ENCODE data around the gene NAGS. TPM values are rescaled to one million over a fixed set of nuclear protein-coding genes. Genes with fewer than 3 reads are reported as not detected.

Gene NAGS
- total RNA-seq, 1 donor from 2014 or later: 48.2 TPM

DNA sequence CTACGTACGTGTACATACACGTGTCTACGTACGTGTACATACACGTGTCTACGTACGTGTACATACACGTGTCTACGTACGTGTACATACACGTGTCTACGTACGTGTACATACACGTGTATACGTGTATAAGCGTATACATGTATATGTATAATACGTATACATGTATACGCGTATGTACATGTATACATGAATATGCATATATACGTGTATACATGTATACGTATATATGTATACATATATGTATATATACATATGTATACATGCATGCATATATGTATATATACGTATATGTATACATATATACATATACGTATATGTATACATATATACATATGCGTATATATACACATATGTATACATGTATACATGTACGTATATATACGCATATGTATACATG, 28.5 kb upstream of the NAGS start:
- TF ChIP-seq, protein P1, sequence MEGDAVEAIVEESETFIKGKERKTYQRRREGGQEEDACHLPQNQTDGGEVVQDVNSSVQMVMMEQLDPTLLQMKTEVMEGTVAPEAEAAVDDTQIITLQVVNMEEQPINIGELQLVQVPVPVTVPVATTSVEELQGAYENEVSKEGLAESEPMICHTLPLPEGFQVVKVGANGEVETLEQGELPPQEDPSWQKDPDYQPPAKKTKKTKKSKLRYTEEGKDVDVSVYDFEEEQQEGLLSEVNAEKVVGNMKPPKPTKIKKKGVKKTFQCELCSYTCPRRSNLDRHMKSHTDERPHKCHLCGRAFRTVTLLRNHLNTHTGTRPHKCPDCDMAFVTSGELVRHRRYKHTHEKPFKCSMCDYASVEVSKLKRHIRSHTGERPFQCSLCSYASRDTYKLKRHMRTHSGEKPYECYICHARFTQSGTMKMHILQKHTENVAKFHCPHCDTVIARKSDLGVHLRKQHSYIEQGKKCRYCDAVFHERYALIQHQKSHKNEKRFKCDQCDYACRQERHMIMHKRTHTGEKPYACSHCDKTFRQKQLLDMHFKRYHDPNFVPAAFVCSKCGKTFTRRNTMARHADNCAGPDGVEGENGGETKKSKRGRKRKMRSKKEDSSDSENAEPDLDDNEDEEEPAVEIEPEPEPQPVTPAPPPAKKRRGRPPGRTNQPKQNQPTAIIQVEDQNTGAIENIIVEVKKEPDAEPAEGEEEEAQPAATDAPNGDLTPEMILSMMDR (IDR thresholded peaks at IDR 0.05): no peak
- H3K4me1 ChIP-seq: no peaks in the 10 kb centered on the region
- H3K4me3 ChIP-seq: no peak overlapping the region
- H3K27me3 ChIP-seq: no peaks in the 10 kb centered on the region
- no peaks in the 10 kb centered on the region for H3K36me3 ChIP-seq
- H3K9me3 ChIP-seq: no peaks in the 10 kb centered on the region
- DNase-seq (ENCODE audit: low spot score in 2 of 2): no peak
- H3K27ac ChIP-seq: no peak overlapping the region
- intact Hi-C loops (cut with DNase I): no loop called here

DNA sequence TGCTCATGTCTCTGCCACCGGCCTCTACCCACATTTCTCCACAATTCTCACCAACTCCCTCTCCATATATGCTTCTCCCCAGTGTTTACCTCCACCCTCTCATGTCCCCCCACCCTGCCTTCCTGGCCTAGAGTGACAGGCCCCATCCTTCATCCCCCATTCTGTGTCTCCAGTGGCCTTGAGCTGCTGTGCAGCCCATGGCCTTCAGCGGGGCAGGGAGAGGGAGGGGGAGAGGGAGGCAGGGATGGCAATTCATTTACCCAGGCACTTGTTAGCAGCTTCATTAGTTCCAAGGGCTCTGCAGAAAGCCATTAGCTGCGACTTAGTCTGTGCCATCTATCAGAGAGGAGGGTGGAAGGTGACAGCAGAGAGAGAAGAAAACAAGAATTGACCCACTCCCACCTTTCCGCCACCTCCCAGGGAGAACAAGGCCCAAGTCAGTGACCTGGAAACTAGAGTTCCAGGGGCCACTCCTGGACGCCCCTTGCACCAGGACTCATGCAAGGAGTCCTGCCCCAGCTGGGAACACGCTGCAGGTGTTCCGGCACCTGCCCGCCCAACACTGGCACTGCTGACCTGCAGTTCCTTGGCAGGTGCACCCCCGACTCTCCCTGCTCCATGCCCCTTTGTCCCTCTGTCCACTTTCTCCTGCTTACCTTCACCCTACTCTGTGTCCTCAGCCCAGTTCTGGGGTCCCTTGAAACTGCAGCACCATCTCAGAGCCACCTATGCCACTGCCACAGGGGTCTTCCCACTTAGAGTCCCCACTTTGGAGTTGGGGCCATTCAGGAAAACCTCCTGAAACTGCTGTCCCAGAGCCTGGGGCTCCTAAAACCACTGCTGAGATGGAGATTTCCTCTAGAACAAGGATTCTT, 27.2 kb upstream of the NAGS start:
- TF ChIP-seq, protein P1 (IDR thresholded peaks at IDR 0.05): no peak
- intact Hi-C loops (cut with DNase I): no loop called here
- Histone ChIP-seq H3K4me1 (no peaks in the 10 kb centered on the region), H3K36me3 (no peaks in the 10 kb centered on the region), H3K4me3 (no peak overlapping the region), H3K9me3 (no peaks in the 10 kb centered on the region), H3K27me3 (no peaks in the 10 kb centered on the region), H3K27ac (no peak overlapping the region)
- no peak for DNase-seq (ENCODE audit: low spot score in 2 of 2)

DNA sequence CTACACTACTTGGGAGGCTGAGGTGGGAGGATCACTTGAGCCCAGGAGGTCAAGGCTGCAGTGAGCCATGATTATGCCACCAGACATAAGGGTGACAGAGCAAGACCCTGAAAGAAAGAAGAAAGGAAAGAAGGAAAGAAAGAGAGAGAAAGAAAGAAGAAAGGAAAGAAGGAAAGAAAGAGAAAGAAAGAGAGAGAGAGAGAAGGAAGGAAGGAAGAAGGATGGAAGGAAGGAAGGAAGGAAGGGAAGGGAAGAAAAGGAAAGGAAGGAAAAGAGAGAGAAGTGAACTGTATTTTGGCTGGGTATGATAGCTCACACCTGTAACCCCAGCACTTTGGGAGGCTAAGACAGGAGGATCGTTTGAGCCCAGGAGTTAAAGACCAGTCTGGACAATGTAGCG, 26.3 kb upstream of the NAGS start:
- Histone ChIP-seq H3K4me3 (no peak overlapping the region), H3K27ac (no peak overlapping the region), H3K36me3 (no peaks in the 10 kb centered on the region), H3K27me3 (no peaks in the 10 kb centered on the region), H3K4me1 (no peaks in the 10 kb centered on the region), H3K9me3 (no peaks in the 10 kb centered on the region)
- intact Hi-C loops (cut with DNase I): no loop called here
- no peak for DNase-seq (ENCODE audit: low spot score in 2 of 2)
- TF ChIP-seq, protein P1 (IDR thresholded peaks at IDR 0.05): no peak

DNA sequence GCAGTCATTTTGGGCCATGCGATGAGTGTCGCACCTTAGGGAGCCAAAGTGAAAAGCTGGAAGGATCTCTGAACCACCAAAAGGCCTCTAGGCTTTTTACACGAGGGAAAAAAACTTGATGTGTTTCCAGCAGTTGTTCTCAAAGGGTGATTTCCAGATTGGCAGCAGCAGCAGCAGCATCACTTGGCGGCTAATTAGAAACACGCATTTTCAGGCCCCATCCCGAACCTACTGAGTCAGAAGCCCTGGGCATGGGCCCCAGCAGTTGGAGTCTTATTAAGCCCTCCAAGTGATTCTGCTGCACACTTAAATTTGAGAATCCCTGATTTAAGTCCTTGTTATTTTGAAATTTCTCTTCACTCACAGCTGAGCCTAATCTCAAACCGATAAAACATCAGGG, 25.4 kb upstream of the NAGS start:
- intact Hi-C loops (cut with DNase I): no loop called here
- no peaks in the 10 kb centered on the region for H3K36me3 ChIP-seq
- peaks cover 9% of the 10 kb centered on the region for H3K27me3 ChIP-seq
- no peak overlapping the region for H3K4me3 ChIP-seq
- no peak for DNase-seq (ENCODE audit: low spot score in 2 of 2)
- TF ChIP-seq, protein P1 (IDR thresholded peaks at IDR 0.05): no peak
- peaks cover 5 to 6% of the 10 kb centered on the region in 2 donors for H3K4me1 ChIP-seq
- no peak overlapping the region for H3K27ac ChIP-seq
- no peaks in the 10 kb centered on the region for H3K9me3 ChIP-seq

DNA sequence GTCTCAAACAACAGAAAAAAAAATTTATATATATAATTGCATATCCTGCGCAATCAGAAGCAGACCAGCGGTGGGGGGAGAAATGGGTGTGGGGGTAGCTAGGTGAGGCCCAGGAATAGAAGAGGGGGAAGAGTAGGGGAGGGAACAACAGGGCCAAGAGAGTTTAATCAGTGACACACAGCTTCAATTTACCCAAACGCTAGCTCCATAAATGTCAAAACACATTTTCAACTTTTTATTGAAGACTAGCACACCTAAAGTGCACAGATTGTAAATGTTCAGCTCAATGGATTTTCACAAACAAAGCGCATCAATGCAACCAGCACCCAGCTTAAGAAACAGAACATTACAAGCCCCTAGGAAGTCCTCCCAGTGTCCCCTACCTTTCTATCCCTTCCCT, 24.8 kb upstream of the NAGS start:
- H3K4me1 ChIP-seq: peaks cover 6 to 7% of the 10 kb centered on the region in 2 donors
- peaks cover 14% of the 10 kb centered on the region for H3K27me3 ChIP-seq
- no peak for DNase-seq (ENCODE audit: low spot score in 2 of 2)
- H3K27ac ChIP-seq: no peak overlapping the region
- intact Hi-C loops (cut with DNase I): no loop called here
- TF ChIP-seq, protein P1 (IDR thresholded peaks at IDR 0.05): no peak
- H3K4me3 ChIP-seq: no peak overlapping the region
- H3K36me3 ChIP-seq: no peaks in the 10 kb centered on the region
- no peaks in the 10 kb centered on the region for H3K9me3 ChIP-seq

All from ascending aorta (tissue), 2 donors.